Measurements from ENCODE around the gene EEF1B2.
"Not testable (repeated sequence)": the region's sequence is repeated elsewhere in the genome, so short reads cannot be mapped to it uniquely, and the experiment has no call there.

Gene EEF1B2

DNA sequence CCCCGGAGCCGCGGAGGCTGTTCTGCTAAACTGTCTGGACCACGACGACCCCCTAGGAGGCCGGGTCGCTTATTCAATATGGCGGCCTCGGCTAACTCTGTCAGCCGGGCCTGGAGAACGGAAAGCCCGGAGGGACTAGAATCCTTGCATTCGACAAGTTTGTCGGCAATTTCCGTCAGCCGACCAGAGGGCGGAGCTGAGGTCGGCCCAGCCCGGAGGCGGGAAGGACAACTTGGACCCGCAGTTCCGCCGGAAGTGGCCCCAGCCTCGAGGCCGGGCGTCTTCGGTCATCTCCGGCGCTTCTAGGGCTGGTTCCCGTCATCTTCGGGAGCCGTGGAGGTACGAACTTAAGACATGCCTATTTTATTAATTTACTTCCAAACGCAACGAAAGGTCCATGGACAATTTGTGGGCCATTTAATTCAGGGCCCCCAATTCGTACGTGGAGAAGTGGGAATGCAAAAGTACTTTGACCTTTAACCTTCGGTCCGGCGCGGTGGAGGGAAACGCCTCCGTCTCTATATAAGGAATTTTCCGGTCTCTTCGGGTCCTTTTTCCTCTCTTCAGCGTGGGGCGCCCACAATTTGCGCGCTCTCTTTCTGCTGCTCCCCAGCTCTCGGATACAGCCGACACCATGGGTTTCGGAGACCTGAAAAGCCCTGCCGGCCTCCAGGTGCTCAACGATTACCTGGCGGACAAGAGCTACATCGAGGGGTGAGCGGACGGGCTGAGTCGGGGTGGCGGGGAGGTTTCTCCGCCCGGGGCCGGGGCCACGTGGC, at the start of gene EEF1B2, which contains the start of gene NDUFS1:
Gene EEF1B2 (plus strand): TSS at position 550 of the 779 bp plus-strand sequence. CDS start 85 bp downstream, at position 635.
Gene NDUFS1 (minus strand): TSS at position 99 of the 779 bp plus-strand sequence. CDS start 5,766 bp downstream, outside the sequence.
- DNase-seq: peak; percentile 99

DNA sequence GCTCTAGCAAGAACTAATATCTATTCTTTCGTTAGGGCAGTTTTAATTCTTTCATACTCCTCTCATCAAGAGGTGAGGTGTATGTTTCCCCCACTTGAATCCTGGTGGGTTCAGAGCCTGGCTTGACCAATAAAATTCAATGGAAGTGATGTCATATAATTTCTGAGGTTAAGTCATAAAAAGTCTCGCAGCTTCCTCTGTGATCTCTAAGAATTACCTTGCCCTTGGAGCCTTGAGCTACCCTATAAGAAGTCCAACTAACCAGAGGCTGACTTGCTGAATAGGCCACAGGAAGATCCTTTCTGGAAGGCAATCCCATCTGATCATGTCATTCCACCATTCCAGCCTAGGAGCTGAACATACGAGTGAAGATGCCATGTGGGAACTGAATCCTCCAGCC, 47.6 kb upstream of the EEF1B2 start:
- DNase-seq: no peak

DNA sequence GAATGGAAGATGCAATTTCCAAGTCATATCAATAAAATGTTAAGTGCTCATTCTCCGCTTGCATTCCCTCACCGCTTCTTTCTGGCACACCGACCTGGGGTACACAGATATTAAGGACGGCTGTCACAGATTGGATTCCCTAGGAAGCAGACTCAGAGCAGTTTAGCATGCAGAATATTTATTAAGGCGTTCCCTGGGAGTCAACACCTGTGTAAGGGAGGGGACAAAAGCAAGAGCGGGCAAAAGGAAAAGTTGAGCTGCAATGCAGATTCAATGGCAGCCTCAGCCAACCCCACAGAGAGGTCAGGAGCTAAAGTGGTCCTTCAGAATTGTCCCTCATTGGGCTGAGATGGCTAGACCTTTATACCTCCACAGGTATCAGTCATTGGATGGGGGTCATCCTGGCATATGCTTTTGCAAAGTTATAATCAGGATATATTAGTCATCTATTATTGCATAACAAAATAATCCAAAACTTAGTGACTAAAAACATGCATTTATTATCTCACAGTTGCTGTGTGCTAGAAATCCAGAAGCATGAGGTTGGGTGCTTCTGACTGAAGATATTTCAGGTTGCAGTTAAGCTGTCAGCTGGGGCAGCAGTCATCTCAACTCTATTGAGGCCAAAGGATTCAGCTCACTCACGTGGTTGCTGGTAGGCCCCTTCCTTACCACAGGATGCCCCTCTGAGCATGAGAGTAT, 46.7 kb upstream of the EEF1B2 start:
- DNase-seq: no peak

- no peak for DNase-seq
Observed at GRCh38 chr2:206115026-206115578, 44.6 kb upstream of the EEF1B2 start.

DNA sequence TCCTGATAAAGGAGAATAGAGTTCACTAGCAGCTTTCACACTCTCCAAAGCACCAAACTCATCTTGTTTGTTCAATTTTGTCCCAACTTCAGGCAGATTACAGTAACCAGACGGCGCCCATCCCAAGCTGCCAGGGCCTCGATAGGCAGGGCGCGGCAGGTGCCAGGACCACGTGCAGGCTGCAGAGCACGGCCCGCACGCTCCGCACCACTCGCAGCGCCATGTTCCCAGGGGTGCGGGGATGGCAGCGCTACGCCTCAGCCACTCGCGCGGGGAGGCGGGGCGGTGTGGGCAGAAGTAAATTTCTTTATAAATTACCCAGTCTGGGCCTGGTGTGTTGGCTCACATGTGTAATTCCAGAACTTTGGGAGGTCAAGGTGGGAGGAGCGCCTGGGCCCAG, 43.4 kb upstream of the EEF1B2 start:
- no peak for DNase-seq

DNA sequence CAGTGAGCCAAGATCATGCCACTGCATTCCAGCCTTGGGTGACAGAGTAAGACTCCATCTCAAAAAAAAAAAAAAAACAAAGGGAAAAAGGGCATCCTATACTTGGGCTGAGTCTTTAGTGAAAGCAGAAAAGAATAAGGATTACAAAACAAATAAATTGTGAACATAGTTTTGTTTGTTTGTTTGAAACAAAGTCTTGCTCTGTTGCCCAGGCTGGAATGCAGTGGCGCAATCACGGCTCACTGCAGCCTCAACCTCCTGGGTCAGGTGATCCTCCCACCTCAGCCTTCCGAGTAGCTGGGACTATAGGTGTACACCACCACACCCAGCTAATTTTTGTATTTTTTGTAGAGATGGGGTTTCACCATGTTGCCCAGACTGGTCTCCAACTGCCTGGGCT, 37.1 kb upstream of the EEF1B2 start:
- DNase-seq: not testable (repeated sequence)

GRCh38 chr2:206125901-206126300, 33.8 kb upstream of the EEF1B2 start:
- no peak for DNase-seq

- DNase-seq: peak; percentile 42
Observed at GRCh38 chr2:206127656-206128055, 32.0 kb upstream of the EEF1B2 start.

DNA sequence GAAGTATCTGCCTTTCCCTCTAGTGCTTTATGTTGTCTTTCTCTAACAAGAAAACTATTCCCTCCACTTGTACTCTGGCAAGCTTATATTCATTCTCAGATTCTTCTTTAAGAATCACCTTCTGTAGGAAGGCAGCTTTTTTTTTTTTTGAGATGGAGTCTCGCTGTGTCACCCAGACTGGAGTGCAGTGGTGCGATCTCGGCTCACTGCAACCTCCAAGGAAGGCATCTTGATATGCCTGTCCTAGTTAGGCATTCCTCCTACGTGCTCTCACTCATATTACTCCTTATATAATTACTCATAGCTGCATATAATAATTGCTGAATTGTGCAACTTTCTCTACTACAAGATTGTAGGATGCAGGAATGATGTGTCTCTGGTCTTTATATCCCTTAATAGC, 16.2 kb upstream of the EEF1B2 start:
- no peak for DNase-seq

DNA sequence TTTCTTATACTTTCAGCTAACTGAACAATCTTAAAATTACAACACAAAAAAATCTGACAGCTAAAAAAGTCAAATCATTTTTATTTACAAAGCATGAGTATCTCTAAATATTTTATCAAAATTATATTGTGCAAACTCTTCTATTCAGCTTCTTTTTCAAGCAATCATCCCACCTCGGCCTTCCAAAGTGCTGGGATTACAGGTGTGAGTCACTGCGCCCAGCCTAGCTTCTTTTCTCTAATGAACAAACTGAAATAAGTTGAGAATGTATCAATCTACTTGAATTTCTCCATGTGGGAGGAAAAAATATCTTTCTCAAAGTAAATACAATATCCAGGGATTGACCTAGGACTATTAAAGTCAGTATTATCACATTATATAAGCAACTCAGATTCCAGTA, 15.3 kb upstream of the EEF1B2 start:
- no peak for DNase-seq

DNA sequence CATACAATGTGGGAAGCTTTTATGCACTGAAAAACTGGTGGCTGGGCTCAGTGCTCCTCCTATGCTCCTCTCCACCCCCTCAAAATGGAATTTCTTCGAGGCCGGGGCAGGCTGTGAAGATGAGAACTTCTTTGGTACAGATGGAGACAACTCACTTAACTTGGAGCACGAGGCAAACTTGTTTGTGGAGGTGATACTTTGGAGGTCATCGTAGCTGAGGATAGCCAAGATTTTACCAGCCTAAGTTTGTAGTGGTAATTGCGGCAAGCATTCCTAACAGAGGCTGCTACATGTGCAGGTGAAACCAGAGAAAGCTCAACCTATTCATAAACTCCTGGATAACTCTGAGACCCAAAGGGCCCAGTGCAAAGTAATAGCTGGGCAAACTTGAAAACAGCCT, 14.0 kb upstream of the EEF1B2 start:
- DNase-seq: no peak

- no peak for DNase-seq
Observed at GRCh38 chr2:206149330-206149729, 10.4 kb upstream of the EEF1B2 start.

GRCh38 chr2:206150168-206150567, 9.5 kb upstream of the EEF1B2 start:
- DNase-seq: no peak

DNA sequence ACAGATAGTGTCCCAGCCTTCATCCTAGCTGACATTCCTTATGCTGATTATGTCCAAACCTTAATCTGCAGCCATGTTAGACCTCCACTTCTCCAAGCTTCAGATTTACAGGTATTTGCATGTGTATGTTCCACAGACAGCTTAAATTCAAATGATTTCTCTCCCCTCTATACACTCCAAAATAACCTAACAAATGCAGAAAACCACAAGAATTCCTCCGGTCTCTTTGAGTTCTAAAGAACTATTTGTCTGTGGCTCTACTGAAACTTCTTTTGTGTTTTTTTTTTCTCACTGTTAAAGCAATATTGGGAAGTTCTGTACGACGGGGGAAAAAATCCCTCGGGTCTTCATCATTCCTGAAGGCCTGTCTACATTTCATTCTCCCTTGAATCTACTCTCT, 9.1 kb upstream of the EEF1B2 start:
- DNase-seq: no peak

DNA sequence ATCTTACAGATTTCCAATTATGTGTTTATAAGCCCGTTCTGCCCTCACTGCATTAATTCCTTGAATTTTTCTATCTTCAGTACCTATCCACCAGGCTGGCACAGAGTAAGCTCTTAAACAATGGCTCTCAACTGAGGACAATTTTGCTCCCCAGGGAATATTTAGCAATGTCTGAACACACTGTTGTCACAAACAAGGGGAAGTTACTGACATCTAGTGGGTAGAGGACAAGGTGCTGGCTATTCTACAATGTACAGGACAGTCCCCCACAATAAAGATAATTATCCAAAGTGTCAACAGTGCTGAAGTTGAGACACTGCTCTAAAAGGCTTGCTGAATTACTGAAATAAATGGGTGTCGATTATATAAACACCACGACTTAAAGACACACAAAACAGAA, 5.5 kb upstream of the EEF1B2 start:
- DNase-seq: peak; percentile 64

GRCh38 chr2:206157014-206157413, 2.7 kb upstream of the EEF1B2 start:
- not testable (repeated sequence) for DNase-seq

- DNase-seq: peak; percentile 51
Observed at GRCh38 chr2:206158563-206159345, 941 bp upstream of the EEF1B2 start.

GRCh38 chr2:206160125-206160806, 571 bp downstream of the EEF1B2 start:
- DNase-seq: no peak

GRCh38 chr2:206160807-206161179, 1.1 kb downstream of the EEF1B2 start:
- DNase-seq: no peak

GRCh38 chr2:206162401-206162800, 2.7 kb downstream of the EEF1B2 start:
- not testable (repeated sequence) for DNase-seq

DNA sequence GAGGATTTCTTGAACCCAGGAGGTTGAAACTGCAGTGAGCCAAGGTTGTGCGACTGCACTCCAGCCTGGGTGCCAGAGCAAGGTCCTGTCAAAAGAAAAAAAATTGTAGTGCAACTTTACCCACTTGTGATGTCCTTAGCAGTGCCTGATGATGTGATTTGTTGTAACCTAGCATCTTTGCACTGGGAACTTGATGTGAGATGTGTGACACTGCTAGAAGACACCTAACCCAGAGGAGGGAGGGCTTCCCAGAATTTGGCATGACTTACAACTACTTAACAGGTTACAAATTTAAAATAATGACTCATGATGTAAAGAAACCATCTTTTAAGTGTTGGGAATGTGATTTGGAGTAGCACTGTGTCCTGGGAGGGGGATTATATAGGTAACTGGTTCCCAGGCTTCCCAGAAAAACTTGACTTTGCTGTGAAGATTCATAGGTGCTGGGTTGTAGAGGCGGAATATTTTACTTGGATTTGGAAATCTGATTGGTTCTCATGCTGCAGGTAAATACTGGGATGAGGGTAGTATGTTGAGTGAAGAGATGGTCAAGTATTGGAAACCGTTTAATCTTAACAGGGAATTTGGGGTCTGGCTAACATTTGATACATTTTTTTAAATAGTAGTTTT, 3.7 kb downstream of the EEF1B2 start:
- peak; percentile 21 for DNase-seq

DNA sequence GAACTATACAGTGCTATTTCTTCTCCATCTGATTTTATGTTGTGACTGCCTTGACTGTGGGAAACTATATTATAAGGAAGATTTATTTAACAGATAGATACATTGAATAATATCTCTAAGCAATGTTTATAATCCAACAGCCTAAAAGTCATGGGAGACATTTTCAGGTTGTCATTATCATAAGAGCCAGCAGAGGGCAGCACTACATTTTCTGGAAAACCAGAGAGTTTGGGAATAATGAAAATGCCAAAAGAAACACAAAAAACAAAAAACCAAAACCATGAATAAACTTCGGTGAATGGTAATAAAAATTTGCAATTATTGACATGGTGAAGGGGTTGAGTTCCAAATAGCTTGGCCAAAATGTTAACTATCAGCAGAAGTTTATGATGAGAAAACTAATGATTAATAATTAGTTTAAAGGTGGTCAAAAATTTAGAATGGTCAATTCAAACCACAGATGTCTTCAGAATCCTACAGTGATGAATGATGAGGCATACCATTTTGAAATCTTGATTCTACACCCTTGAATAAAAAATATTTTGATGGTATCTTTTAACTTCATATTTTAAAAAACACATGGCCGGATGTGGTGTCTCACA, 4.7 kb downstream of the EEF1B2 start:
- DNase-seq: peak; percentile 57
